PC-9 (cell line): Measurements from ENCODE around the gene BCL2L12. TPM values are rescaled to one million over a fixed set of nuclear protein-coding genes. Genes with fewer than 3 reads are reported as not detected.

Experiments
- BruUV-seq: library from RNA; stranded (reverse); fragments of 400-500 nt; replicated peaks from 2 replicates; lab custom pipeline; 2021; lab: Mats Ljungman, UMichigan
- CTCF ChIA-PET: fragments of 300-600 bp; sonication (Branson Sonifier 250); formaldehyde crosslinking; loops from one replicate; lab custom pipeline; 2022; ENCODE audit warnings: antibody characterized with exemption; lab: Charles Lee
- POLR2A ChIA-PET: fragments of 300-600 bp; sonication (Branson Sonifier 250); formaldehyde crosslinking; loops from one replicate; lab custom pipeline; 2022; ENCODE audit warnings: antibody characterized with exemption; ENCODE audit not compliant: unreplicated experiment; lab: Charles Lee
- DNase-seq, 2 experiments: peaks; one replicate each; pipeline versions ENCODE4 v3.0.0 to v3.0.0-alpha.2; 2015 to 2022; ENCODE audit warnings: mixed read lengths in 1 of 2
- H2AFZ ChIP-seq: fragments of 200-600 bp; sonication (generic); 2 replicates; pipeline ENCODE4 v1.8.1; 2017; ENCODE audit warnings: antibody characterized with exemption
- H3F3A ChIP-seq: fragments of 200-600 bp; sonication (generic); 2 replicates; pipeline ENCODE4 v1.8.1; 2017; ENCODE audit warnings: antibody characterized with exemption, mild to moderate bottlenecking, low read depth; ENCODE audit not compliant: insufficient read depth
- H3K27ac ChIP-seq: fragments of 200-600 bp; sonication (generic); 2 replicates; pipeline ENCODE4 v1.6.1; 2016; ENCODE audit warnings: mixed run types
- H3K27me3 ChIP-seq: fragments of 200-600 bp; sonication (generic); 2 replicates; pipeline ENCODE4 v1.6.1; 2016; ENCODE audit warnings: low read depth, mixed run types; ENCODE audit not compliant: insufficient read depth
- H3K36me3 ChIP-seq: fragments of 200-600 bp; sonication (generic); 2 replicates; pipeline ENCODE4 v1.6.1; 2016; ENCODE audit warnings: low read depth, mixed run types
- H3K4me1 ChIP-seq: fragments of 200-600 bp; sonication (generic); replicated peaks from 2 replicates; pipeline ENCODE4 v1.6.1; 2016; ENCODE audit warnings: mixed run types; ENCODE audit not compliant: insufficient read depth
- H3K4me2 ChIP-seq: fragments of 200-600 bp; sonication (generic); 2 replicates; pipeline ENCODE4 v1.6.1; 2017; ENCODE audit warnings: mixed run types
- H3K4me3 ChIP-seq: fragments of 200-600 bp; sonication (generic); 2 replicates; pipeline ENCODE4 v1.6.1; 2016; ENCODE audit warnings: mixed run types
- H3K79me2 ChIP-seq: fragments of 200-600 bp; sonication (generic); 2 replicates; pipeline ENCODE4 v1.6.1; 2017; ENCODE audit warnings: low read depth, mixed run types
- H3K9me2 ChIP-seq: fragments of 200-600 bp; sonication (generic); 2 replicates; pipeline ENCODE4 v1.8.1; 2017; ENCODE audit warnings: mild to moderate bottlenecking; ENCODE audit not compliant: insufficient read depth
- H3K9me3 ChIP-seq: fragments of 200-600 bp; sonication (generic); 2 replicates; pipeline ENCODE4 v1.8.1; 2016; ENCODE audit warnings: low read depth; ENCODE audit not compliant: insufficient read depth
- H4K20me1 ChIP-seq: fragments of 200-600 bp; sonication (generic); 2 replicates; pipeline ENCODE4 v1.8.1; 2017; ENCODE audit not compliant: insufficient read depth
- EZH2 ChIP-seq: fragments of 200-600 bp; sonication (generic); IDR thresholded peaks from 2 replicates; pipeline ENCODE4 v1.8.0; 2017; ENCODE audit warnings: antibody characterized with exemption, low read depth
- intact Hi-C: fragments of 100-400 bp; cut with micrococcal nuclease; formaldehyde crosslinking; loops from one replicate; pipeline ENCODE4 v1.10.0; 2022; ENCODE audit not compliant: unreplicated experiment
- total RNA-seq: library from RNA; stranded (reverse); gene quantifications from 2 replicates; pipeline ENCODE4 v1.2.3, GENCODE V29; 2021
- TF ChIP-seq, protein P1 (sequence below): fragments of 200-600 bp; sonication (generic); conservative IDR thresholded peaks from 2 replicates; pipeline ENCODE4 v1.6.1; 2017; ENCODE audit warnings: mixed run types, antibody characterized with exemption, mild to moderate bottlenecking, moderate library complexity

Gene BCL2L12
- total RNA-seq, 1 experiment from 2014 or later = 84.8 TPM

DNA sequence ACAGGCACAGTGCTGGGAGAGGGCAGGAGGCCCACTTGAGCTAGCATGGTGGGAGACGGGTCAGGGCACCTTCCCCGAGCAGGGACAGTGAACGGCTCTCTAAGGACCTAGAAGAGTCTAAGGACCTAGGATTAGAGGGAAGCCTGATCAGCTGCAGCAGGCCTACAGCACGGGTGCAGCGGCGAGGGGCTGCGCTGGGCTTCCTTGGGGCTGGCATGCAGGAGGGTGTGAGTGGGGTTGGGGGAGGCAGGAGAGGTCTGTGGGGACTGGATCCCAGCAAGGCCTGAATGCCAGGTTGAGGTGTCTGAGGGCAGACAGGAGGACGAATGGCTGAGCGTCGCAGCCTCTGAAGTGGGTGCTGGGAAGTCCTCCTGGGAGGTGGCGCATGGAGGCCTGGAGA, 20.1 kb upstream of the BCL2L12 start:
- POLR2A ChIA-PET = no interaction called here
- intact Hi-C loops = loop anchor here (10.0 kb wide), 1 partner anchor 651 kb away; the partner anchor contains the start of genes GYS1 and RUVBL2
- no peak overlapping the region for H3K4me3 ChIP-seq
- DNase-seq = no peak
- peaks cover 15% of the 10 kb centered on the region for H3K36me3 ChIP-seq
- TF ChIP-seq, protein P1, sequence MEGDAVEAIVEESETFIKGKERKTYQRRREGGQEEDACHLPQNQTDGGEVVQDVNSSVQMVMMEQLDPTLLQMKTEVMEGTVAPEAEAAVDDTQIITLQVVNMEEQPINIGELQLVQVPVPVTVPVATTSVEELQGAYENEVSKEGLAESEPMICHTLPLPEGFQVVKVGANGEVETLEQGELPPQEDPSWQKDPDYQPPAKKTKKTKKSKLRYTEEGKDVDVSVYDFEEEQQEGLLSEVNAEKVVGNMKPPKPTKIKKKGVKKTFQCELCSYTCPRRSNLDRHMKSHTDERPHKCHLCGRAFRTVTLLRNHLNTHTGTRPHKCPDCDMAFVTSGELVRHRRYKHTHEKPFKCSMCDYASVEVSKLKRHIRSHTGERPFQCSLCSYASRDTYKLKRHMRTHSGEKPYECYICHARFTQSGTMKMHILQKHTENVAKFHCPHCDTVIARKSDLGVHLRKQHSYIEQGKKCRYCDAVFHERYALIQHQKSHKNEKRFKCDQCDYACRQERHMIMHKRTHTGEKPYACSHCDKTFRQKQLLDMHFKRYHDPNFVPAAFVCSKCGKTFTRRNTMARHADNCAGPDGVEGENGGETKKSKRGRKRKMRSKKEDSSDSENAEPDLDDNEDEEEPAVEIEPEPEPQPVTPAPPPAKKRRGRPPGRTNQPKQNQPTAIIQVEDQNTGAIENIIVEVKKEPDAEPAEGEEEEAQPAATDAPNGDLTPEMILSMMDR = no peak
- TF ChIP-seq EZH2 = no peak
- peaks cover 30% of the 10 kb centered on the region for H3F3A ChIP-seq
- peaks cover 17% of the 10 kb centered on the region for H3K4me1 ChIP-seq
- H2AFZ ChIP-seq = no peak overlapping the region
- H3K79me2 ChIP-seq = peaks cover 79% of the 10 kb centered on the region
- no peaks in the 10 kb centered on the region for H3K9me2 ChIP-seq
- H3K27ac ChIP-seq = no peak overlapping the region
- no peak overlapping the region for H3K4me2 ChIP-seq
- peaks cover 46% of the 10 kb centered on the region for H4K20me1 ChIP-seq
- no TSS peak for BruUV-seq
- H3K27me3 ChIP-seq = no peaks in the 10 kb centered on the region
- no peaks in the 10 kb centered on the region for H3K9me3 ChIP-seq
- CTCF ChIA-PET = no interaction called here

DNA sequence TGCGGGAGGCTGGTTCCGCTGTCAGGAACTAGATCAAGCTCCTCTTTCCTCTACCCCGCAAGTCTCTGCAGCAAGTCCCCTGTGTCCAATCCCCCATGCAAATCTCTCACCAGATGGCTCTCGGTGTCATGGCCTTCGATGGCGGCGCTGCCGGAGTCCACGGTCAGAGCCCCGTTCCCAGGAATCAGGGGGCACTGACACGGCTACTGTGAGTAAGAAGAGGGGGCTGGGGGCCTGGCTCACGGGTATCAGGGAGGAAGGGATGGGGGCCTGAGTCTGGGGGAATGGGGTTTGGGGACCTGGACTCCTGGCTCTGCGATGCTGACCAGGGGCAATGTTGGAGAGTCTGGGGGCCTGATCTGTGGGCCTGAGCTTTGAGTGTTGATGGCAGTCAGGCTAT, 19.7 kb upstream of the BCL2L12 start:
- H3K27me3 ChIP-seq = no peaks in the 10 kb centered on the region
- H3K36me3 ChIP-seq = peaks cover 15% of the 10 kb centered on the region
- intact Hi-C loops = loop anchor here (10.0 kb wide), 1 partner anchor 651 kb away; the partner anchor contains the start of genes GYS1 and RUVBL2
- peaks cover 78% of the 10 kb centered on the region for H3K79me2 ChIP-seq
- BruUV-seq = no TSS peak
- DNase-seq = no peak
- no peak overlapping the region for H3K4me2 ChIP-seq
- CTCF ChIA-PET = no interaction called here
- H3K9me3 ChIP-seq = no peaks in the 10 kb centered on the region
- no peak overlapping the region for H3K27ac ChIP-seq
- peaks cover 17% of the 10 kb centered on the region for H3K4me1 ChIP-seq
- H3K4me3 ChIP-seq = no peak overlapping the region
- no peak overlapping the region for H2AFZ ChIP-seq
- H3F3A ChIP-seq = peaks cover 26% of the 10 kb centered on the region
- H3K9me2 ChIP-seq = no peaks in the 10 kb centered on the region
- TF ChIP-seq, protein P1 = no peak
- TF ChIP-seq EZH2 = no peak
- POLR2A ChIA-PET = no interaction called here
- H4K20me1 ChIP-seq = peaks cover 46% of the 10 kb centered on the region

DNA sequence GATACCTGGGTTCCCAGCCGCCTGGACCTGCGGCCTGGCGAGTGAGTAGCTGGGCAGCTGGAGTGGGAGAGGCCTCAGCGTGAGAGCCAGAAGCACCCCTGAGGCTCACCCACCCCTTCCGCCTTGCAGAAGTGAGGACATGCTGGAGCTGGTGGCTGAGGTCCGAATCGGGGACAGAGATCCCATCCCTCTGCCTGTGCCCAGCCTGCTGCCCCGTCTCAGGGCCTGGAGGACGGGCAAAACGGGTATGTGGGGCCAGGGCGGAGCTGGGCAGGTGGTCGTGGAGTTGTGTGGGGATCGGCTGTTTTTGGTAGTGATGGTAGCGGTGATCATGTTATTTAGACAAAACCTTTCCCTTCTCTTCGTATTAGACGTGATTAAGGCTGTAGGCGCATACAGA, 19.1 kb upstream of the BCL2L12 start:
- no peak overlapping the region for H3K27ac ChIP-seq
- peaks cover 21% of the 10 kb centered on the region; the same call in 1 of the 2 replicates for H3F3A ChIP-seq
- intact Hi-C loops = loop anchor here (10.0 kb wide), 1 partner anchor 652 kb away; the partner anchor contains the start of genes GYS1 and RUVBL2
- peaks cover 73% of the 10 kb centered on the region for H3K79me2 ChIP-seq
- H3K9me3 ChIP-seq = no peaks in the 10 kb centered on the region
- no peaks in the 10 kb centered on the region for H3K9me2 ChIP-seq
- no TSS peak for BruUV-seq
- H3K4me3 ChIP-seq = no peak overlapping the region
- ChIA-PET CTCF (no interaction called here), POLR2A (no interaction called here)
- no peaks in the 10 kb centered on the region for H3K27me3 ChIP-seq
- peaks cover 15% of the 10 kb centered on the region for H3K36me3 ChIP-seq
- TF ChIP-seq, protein P1 = no peak
- no peak for TF ChIP-seq EZH2
- H4K20me1 ChIP-seq = peaks cover 46% of the 10 kb centered on the region
- DNase-seq = no peak
- H3K4me2 ChIP-seq = no peak overlapping the region
- H2AFZ ChIP-seq = no peak overlapping the region
- H3K4me1 ChIP-seq = peaks cover 17% of the 10 kb centered on the region
